Dendritic cell treated with granulocyte-macrophage colony-stimulating factor and Interleukin-4, amounts not matched to agents 40 ng/mL and 50 ng/mL, for 4 days (primary cell): Measurements from ENCODE around the gene STAP2.
"Not testable (repeated sequence)": the region's sequence is repeated elsewhere in the genome, so short reads cannot be mapped to it uniquely, and the experiment has no call there.

Experiments used
- H3K27ac Mint-ChIP-seq: one replicate; pipeline ENCODE4 v1.8.0; 2022; ENCODE audit warnings: mild to moderate bottlenecking, mixed read lengths
- H3K27me3 Mint-ChIP-seq: one replicate; pipeline ENCODE4 v1.8.0; 2022; ENCODE audit warnings: mild to moderate bottlenecking, mixed read lengths
- H3K36me3 Mint-ChIP-seq: one replicate; pipeline ENCODE4 v1.8.0; 2022; ENCODE audit warnings: low read depth, mixed read lengths
- H3K4me1 Mint-ChIP-seq: one replicate; pipeline ENCODE4 v1.8.0; 2022; ENCODE audit warnings: low read depth, mixed read lengths
- H3K4me3 Mint-ChIP-seq: one replicate; pipeline ENCODE4 v1.8.0; 2022; ENCODE audit warnings: mild to moderate bottlenecking, moderate library complexity, mixed read lengths
- H3K9me3 Mint-ChIP-seq: one replicate; pipeline ENCODE4 v1.8.0; 2022; ENCODE audit warnings: mixed read lengths
- intact Hi-C: fragments of 100-400 bp; cut with micrococcal nuclease; formaldehyde crosslinking; loops from one replicate; pipeline ENCODE4 v1.15.0; 2022

STAP2 gene

GRCh38 chr19:4298810-4299550, 39.6 kb downstream of the STAP2 start:
- Mint-ChIP-seq H3K9me3 (no peaks in the 10 kb centered on the region), H3K27me3 (peaks cover 15% of the 10 kb centered on the region), H3K4me3 (no peak overlapping the region), H3K4me1 (peaks cover 7% of the 10 kb centered on the region), H3K27ac (no peak overlapping the region), H3K36me3 (no peaks in the 10 kb centered on the region)
- intact Hi-C loops: no loop called here

GRCh38 chr19:4297901-4298809, 40.5 kb downstream of the STAP2 start:
- Mint-ChIP-seq H3K9me3 (no peaks in the 10 kb centered on the region), H3K36me3 (no peaks in the 10 kb centered on the region), H3K27ac (no peak overlapping the region), H3K27me3 (peaks cover 11% of the 10 kb centered on the region), H3K4me1 (peaks cover 7% of the 10 kb centered on the region), H3K4me3 (no peak overlapping the region)
- intact Hi-C loops: no loop called here

DNA sequence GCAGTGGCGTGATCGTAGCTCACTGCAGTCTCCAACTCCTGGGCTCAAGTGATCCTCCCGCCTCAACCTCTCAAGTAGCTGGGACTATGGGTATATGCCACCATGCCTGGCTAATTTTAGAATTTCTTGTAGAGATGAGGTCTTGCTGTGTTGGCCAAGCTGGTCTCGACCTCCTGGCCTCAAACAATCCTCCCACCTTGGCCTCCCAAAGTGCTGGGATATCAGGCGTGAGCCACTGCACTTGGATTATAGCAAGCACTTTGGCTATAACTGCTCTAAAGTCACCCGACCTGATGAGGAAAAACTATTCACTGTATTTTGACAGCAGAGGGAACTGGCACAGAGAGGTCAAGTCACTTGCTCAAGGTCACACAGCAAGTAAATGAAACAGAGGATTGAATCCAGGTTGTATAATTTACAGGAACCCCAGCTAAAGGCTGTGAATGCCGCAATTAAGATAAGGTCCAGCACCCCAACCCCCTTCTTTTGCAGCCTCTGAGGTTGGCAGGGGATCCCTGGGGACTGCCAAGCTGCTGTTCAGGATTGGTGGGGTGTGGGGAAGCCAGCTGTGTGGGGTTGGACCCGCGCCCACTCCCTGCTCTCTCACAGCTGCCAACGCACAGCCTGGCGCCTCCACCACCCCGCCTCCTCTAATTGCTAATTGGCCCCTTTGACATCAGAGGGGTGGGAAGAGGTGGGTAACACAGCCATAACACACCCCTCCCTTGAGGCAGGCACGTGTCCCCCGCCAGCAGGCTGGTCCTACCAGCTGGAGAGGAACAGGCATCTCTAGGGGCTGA, 42.5 kb downstream of the STAP2 start:
- Mint-ChIP-seq H3K27me3 (peaks cover 3% of the 10 kb centered on the region), H3K27ac (no peak overlapping the region), H3K4me1 (no peaks in the 10 kb centered on the region), H3K36me3 (no peaks in the 10 kb centered on the region), H3K9me3 (no peaks in the 10 kb centered on the region), H3K4me3 (no peak overlapping the region)
- intact Hi-C loops: no loop called here

- H3K4me1 Mint-ChIP-seq: no peaks in the 10 kb centered on the region
- no peak overlapping the region for H3K27ac Mint-ChIP-seq
- intact Hi-C loops: no loop called here
These were observed 44.2 kb downstream of the STAP2 start for GRCh38 chr19:4294389-4294788.

GRCh38 chr19:4292515-4292914, 46.1 kb downstream of the STAP2 start:
- Mint-ChIP-seq H3K36me3 (no peaks in the 10 kb centered on the region), H3K4me3 (no peak overlapping the region), H3K27ac (no peak overlapping the region), H3K9me3 (no peaks in the 10 kb centered on the region), H3K4me1 (peaks cover 6% of the 10 kb centered on the region), H3K27me3 (no peaks in the 10 kb centered on the region)
- intact Hi-C loops: no loop called here

More at GRCh38 chr19:4294389-4294788, 44.2 kb downstream of the STAP2 start:
- Mint-ChIP-seq H3K27me3 (no peaks in the 10 kb centered on the region), H3K4me3 (no peak overlapping the region), H3K9me3 (no peaks in the 10 kb centered on the region), H3K36me3 (no peaks in the 10 kb centered on the region)

DNA sequence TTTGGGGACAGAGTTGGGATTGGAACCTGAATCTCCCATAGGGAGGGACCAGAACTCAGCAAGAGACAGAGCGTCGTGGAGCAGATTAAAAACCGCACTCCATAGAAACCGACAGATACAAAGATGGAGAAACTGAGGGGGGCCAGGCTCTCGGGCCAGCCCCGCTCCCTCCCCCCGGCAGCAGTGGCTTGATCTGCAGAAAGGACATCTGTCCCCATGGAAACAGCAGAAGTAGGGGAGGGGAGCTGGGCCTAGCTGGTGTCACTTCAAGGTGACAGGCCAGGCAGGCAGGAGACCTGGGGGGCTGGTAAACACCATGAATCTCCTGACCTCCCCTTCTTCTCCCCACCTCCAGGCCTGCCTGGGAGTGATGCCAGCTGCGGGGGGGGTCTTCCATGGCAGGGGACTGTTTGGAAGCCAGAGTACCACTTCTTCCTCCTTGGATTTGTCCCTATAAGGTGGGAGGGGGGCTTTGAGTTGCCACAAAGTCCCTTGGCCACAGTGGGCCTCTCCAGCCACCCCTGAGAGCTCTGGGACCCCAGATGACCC, 47.4 kb downstream of the STAP2 start:
- H3K9me3 Mint-ChIP-seq: no peaks in the 10 kb centered on the region
- no peaks in the 10 kb centered on the region for H3K36me3 Mint-ChIP-seq
- H3K27ac Mint-ChIP-seq: no peak overlapping the region
- intact Hi-C loops: no loop called here
- peaks cover 7% of the 10 kb centered on the region for H3K27me3 Mint-ChIP-seq
- no peak overlapping the region for H3K4me3 Mint-ChIP-seq
- peaks cover 6% of the 10 kb centered on the region for H3K4me1 Mint-ChIP-seq

GRCh38 chr19:4288091-4288777, 50.4 kb downstream of the STAP2 start:
- Mint-ChIP-seq H3K9me3 (no peaks in the 10 kb centered on the region), H3K4me1 (peaks cover 16% of the 10 kb centered on the region), H3K27ac (no peak overlapping the region)

GRCh38 chr19:4286141-4286540, 52.5 kb downstream of the STAP2 start:
- H3K9me3 Mint-ChIP-seq, H3K36me3 Mint-ChIP-seq, intact Hi-C loops, H3K27ac Mint-ChIP-seq, H3K4me3 Mint-ChIP-seq: not testable (repeated sequence)
- Mint-ChIP-seq H3K27me3 (peaks cover 43% of the 10 kb centered on the region), H3K4me1 (peaks cover 16% of the 10 kb centered on the region)

More at GRCh38 chr19:4288091-4288777, 50.4 kb downstream of the STAP2 start:
- Mint-ChIP-seq H3K36me3 (no peaks in the 10 kb centered on the region), H3K4me3 (no peak overlapping the region), H3K27me3 (peaks cover 25% of the 10 kb centered on the region)
- intact Hi-C loops: no loop called here

DNA sequence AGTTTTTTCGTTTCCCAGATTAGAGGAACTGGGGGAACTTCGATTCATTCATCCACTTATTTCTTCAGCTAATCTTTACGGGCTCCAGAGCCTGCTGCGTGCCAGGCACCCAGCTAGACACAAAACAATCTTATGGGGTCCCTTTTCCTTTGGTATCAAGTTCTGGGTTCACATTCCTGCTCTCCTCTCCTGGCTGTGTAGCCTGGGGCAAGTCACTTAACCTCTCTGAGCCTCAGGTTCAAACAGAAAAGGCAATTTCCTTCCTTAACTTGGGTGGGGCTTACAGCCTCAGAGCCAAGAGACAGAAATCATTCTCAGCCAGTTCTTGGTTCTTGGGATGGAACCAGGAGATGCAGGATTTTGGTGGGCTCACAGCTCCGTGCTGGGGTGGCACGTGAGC, 53.7 kb downstream of the STAP2 start:
- Mint-ChIP-seq H3K9me3 (no peaks in the 10 kb centered on the region), H3K27ac (no peak overlapping the region), H3K27me3 (peaks cover 54% of the 10 kb centered on the region), H3K4me1 (peaks cover 16% of the 10 kb centered on the region), H3K36me3 (no peaks in the 10 kb centered on the region), H3K4me3 (no peak overlapping the region)
- intact Hi-C loops: no loop called here

- no peaks in the 10 kb centered on the region for H3K36me3 Mint-ChIP-seq
- H3K4me3 Mint-ChIP-seq: no peak overlapping the region
- no peak overlapping the region for H3K27ac Mint-ChIP-seq
- no peaks in the 10 kb centered on the region for H3K9me3 Mint-ChIP-seq
- intact Hi-C loops: no loop called here
- peaks cover 21% of the 10 kb centered on the region for H3K4me1 Mint-ChIP-seq
- peaks cover 59% of the 10 kb centered on the region for H3K27me3 Mint-ChIP-seq
These were observed 54.3 kb downstream of the STAP2 start for GRCh38 chr19:4284176-4284958.

DNA sequence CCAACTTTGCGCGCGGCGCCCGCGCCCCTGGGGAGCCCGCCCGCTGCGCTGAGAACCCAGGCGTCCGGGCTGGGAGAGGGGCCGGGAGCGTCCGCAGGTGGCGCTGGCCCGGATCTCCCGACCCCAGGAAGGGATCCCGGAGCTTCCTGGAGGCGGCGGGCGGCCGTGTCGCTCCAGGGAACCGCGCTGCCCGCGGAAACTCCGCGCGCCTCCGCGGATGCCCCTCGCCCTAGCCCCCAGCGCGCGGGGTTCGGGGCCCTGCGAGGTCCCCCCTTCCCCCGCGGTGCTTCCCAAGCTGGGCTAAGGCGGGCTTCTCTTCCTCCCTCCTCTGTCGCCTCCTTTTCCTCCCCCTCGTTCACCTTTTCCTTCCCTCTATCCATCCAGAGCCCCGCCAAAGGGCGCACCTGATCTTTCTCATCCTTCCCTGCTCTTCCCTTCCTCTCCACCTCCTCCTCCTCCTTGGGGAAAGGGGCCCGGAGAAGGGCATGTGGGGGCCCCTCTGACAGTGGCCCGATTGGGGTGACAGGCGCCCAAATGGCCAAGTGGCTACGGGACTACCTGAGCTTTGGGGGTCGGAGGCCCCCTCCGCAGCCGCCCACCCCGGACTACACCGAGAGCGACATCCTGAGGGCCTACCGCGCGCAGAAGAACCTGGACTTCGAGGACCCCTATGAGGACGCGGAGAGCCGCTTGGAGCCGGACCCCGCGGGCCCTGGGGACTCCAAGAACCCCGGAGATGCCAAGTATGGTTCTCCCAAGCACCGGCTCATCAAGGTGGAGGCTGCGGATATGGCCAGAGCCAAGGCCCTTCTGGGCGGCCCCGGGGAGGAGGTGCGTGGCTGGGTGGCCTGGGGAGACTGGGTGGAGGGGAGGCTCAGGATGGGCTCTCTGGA, 58.9 kb downstream of the STAP2 start:
- H3K27me3 Mint-ChIP-seq: peaks cover 72% of the 10 kb centered on the region
- H3K4me3 Mint-ChIP-seq: no peak overlapping the region
- intact Hi-C loops: no loop called here
- no peaks in the 10 kb centered on the region for H3K9me3 Mint-ChIP-seq
- H3K27ac Mint-ChIP-seq: no peak overlapping the region
- H3K4me1 Mint-ChIP-seq: peaks cover 11% of the 10 kb centered on the region
- no peaks in the 10 kb centered on the region for H3K36me3 Mint-ChIP-seq

- H3K4me1 Mint-ChIP-seq: peaks cover 5% of the 10 kb centered on the region
- intact Hi-C loops: no loop called here
These were observed 59.4 kb downstream of the STAP2 start for GRCh38 chr19:4279267-4279529.

More at GRCh38 chr19:4279267-4279529, 59.4 kb downstream of the STAP2 start:
- Mint-ChIP-seq H3K36me3 (no peaks in the 10 kb centered on the region), H3K4me3 (no peak overlapping the region), H3K27me3 (peaks cover 66% of the 10 kb centered on the region), H3K27ac (no peak overlapping the region), H3K9me3 (no peaks in the 10 kb centered on the region)
